GM18907 (cell line): ENCODE data around the gene SPOCK1.
"Not testable (repeated sequence)": the region's sequence is repeated elsewhere in the genome, so short reads cannot be mapped to it uniquely, and the experiment has no call there.

Experiments used
- ATAC-seq: cut with Tn5 transposase; IDR thresholded peaks from one replicate; pipeline ENCODE4 v1.9.1; 2021; ENCODE audit warnings: mild to moderate bottlenecking, moderate library complexity; ENCODE audit not compliant: unreplicated experiment

The SPOCK1 gene

GRCh38 chr5:137399911-137400310, 99.2 kb downstream of the SPOCK1 start:
- ATAC-seq, result no peak

- ATAC-seq, result no peak
These were observed 100.4 kb downstream of the SPOCK1 start for GRCh38 chr5:137398751-137399150.

- ATAC-seq, result no peak
These were observed 101.0 kb downstream of the SPOCK1 start for GRCh38 chr5:137398154-137398553.

- no peak for ATAC-seq
These were observed 103.9 kb downstream of the SPOCK1 start for GRCh38 chr5:137395011-137395755.

- ATAC-seq, result no peak
These were observed 104.7 kb downstream of the SPOCK1 start for GRCh38 chr5:137394380-137394779.

- no peak for ATAC-seq
These were observed 105.7 kb downstream of the SPOCK1 start for GRCh38 chr5:137393196-137393993.

- no peak for ATAC-seq
These were observed 106.9 kb downstream of the SPOCK1 start for GRCh38 chr5:137392261-137392660.

GRCh38 chr5:137391044-137391443, 108.1 kb downstream of the SPOCK1 start:
- not testable (repeated sequence) for ATAC-seq

- ATAC-seq, result no peak
These were observed 110.1 kb downstream of the SPOCK1 start for GRCh38 chr5:137389042-137389441.

- ATAC-seq, result no peak
These were observed 114.1 kb downstream of the SPOCK1 start for GRCh38 chr5:137385064-137385463.

GRCh38 chr5:137383909-137384308, 115.2 kb downstream of the SPOCK1 start:
- no peak for ATAC-seq

- no peak for ATAC-seq
These were observed 117.6 kb downstream of the SPOCK1 start for GRCh38 chr5:137381555-137381954.

- ATAC-seq, result no peak
These were observed 119.4 kb downstream of the SPOCK1 start for GRCh38 chr5:137379555-137380286.

- no peak for ATAC-seq
These were observed 123.2 kb downstream of the SPOCK1 start for GRCh38 chr5:137375741-137376526.

- ATAC-seq, result no peak
These were observed 124.9 kb downstream of the SPOCK1 start for GRCh38 chr5:137374110-137374714.

- ATAC-seq, result no peak
These were observed 126.4 kb downstream of the SPOCK1 start for GRCh38 chr5:137372773-137373160.

GRCh38 chr5:137372016-137372772, 126.9 kb downstream of the SPOCK1 start:
- no peak for ATAC-seq

GRCh38 chr5:137370096-137371071, 128.7 kb downstream of the SPOCK1 start:
- ATAC-seq, result no peak
